AG04450 (cell line): ENCODE results near the gene FNDC3B. TPM values are rescaled to one million over a fixed set of nuclear protein-coding genes. Genes with fewer than 3 reads are reported as not detected.

Source experiments
- CTCF ChIA-PET: fragments of 300-600, 350-600 bp; formaldehyde crosslinking; extraction: SDS; loops from one replicate; lab custom pipeline; 2022; ENCODE audit warnings: antibody characterized with exemption, inconsistent platforms; lab: Charles Lee
- POLR2A ChIA-PET: fragments of 350-600 bp; formaldehyde crosslinking; extraction: SDS; loops from one replicate; lab custom pipeline; 2021; ENCODE audit warnings: antibody characterized with exemption, inconsistent platforms; lab: Yijun Ruan, JAX
- DNase-seq: peaks from one replicate; pipeline ENCODE4 v3.0.0-alpha.2; 2011; ENCODE audit warnings: low read depth, low spot score
- H3K27ac ChIP-seq: one replicate; pipeline ENCODE4 v1.5.1; 2012; ENCODE audit warnings: low read depth, low read length, control low read depth
- H3K27me3 ChIP-seq: one replicate; pipeline ENCODE4 v1.6.0; 2012; ENCODE audit warnings: low read length; ENCODE audit not compliant: control insufficient read depth, insufficient read depth
- H3K4me3 ChIP-seq: 2 replicates; pipeline ENCODE4 v1.5.1; 2011; ENCODE audit warnings: mild to moderate bottlenecking, low read depth, low read length, control low read depth
- H3K9me3 ChIP-seq: 2 replicates; pipeline ENCODE4 v1.5.1; 2012; ENCODE audit warnings: low read length; ENCODE audit not compliant: control insufficient read depth, insufficient read depth
- CTCF ChIP-seq: IDR thresholded peaks from 2 replicates; pipeline ENCODE4 v1.5.1; 2011; ENCODE audit warnings: low read depth, low read length, control low read depth, inconsistent platforms
- polyA plus RNA-seq: library from polyadenylated mRNA; depleted of rRNA; stranded (reverse); fragments of >200 nt; gene quantifications from 2 replicates; pipeline ENCODE4 v1.2.3, GENCODE V29; 2011

The FNDC3B gene
- polyA plus RNA-seq, 1 experiment = 39.5 TPM

- ChIA-PET POLR2A (no interaction called here), CTCF (no interaction called here)
- TF ChIP-seq CTCF = no peak
- Histone ChIP-seq H3K27ac (no peak overlapping the region), H3K9me3 (peaks cover 5% of the 10 kb centered on the region; the same call in 1 of the 2 replicates), H3K4me3 (no peak overlapping the region), H3K27me3 (no peaks in the 10 kb centered on the region)
- no peak for DNase-seq
Observed at GRCh38 chr3:172210355-172210754, 171.0 kb downstream of the FNDC3B start.

- Histone ChIP-seq H3K27me3 (no peaks in the 10 kb centered on the region), H3K9me3 (peaks cover 5% of the 10 kb centered on the region; the same call in 1 of the 2 replicates), H3K27ac (no peak overlapping the region), H3K4me3 (no peak overlapping the region)
- CTCF ChIA-PET = no interaction called here
- no peak for TF ChIP-seq CTCF
- POLR2A ChIA-PET = no interaction called here
- DNase-seq = no peak
Observed at GRCh38 chr3:172211123-172211522, 171.7 kb downstream of the FNDC3B start.

- Histone ChIP-seq H3K27ac (no peak overlapping the region), H3K4me3 (no peak overlapping the region), H3K27me3 (no peaks in the 10 kb centered on the region), H3K9me3 (peaks cover 5% of the 10 kb centered on the region; the same call in 1 of the 2 replicates)
- no peak for DNase-seq
- TF ChIP-seq CTCF = no peak
- ChIA-PET CTCF (no interaction called here), POLR2A (interaction anchor here (0.6 kb wide), 1 partner anchor 212 kb away, joined by 4 read pairs; no protein-coding TSS in a partner anchor)
Observed at GRCh38 chr3:172213200-172213599, 173.8 kb downstream of the FNDC3B start.

- ChIA-PET POLR2A (no interaction called here), CTCF (no interaction called here)
- H3K27me3 ChIP-seq = no peaks in the 10 kb centered on the region
- TF ChIP-seq CTCF = no peak
- H3K27ac ChIP-seq = no peak overlapping the region
- DNase-seq = no peak
- H3K4me3 ChIP-seq = no peak overlapping the region
- peaks cover 5% of the 10 kb centered on the region; the same call in 1 of the 2 replicates for H3K9me3 ChIP-seq
Observed at GRCh38 chr3:172213904-172214303, 174.5 kb downstream of the FNDC3B start.

GRCh38 chr3:172216267-172216666 lies 176.9 kb downstream of the FNDC3B start:
- H3K4me3 ChIP-seq = no peak overlapping the region
- TF ChIP-seq CTCF = no peak
- no peaks in the 10 kb centered on the region for H3K27me3 ChIP-seq
- no peak for DNase-seq
- ChIA-PET POLR2A (interaction anchor here (0.6 kb wide), 1 partner anchor 47 kb away, joined by 6 read pairs; no protein-coding TSS in a partner anchor), CTCF (no interaction called here)
- H3K27ac ChIP-seq = no peak overlapping the region
- H3K9me3 ChIP-seq = no peaks in the 10 kb centered on the region
